ENCODE measurements around the gene CNOT1. TPM values are rescaled to one million over a fixed set of nuclear protein-coding genes. Genes with fewer than 3 reads are reported as not detected.
"Not testable (repeated sequence)": the region's sequence is repeated elsewhere in the genome, so short reads cannot be mapped to it uniquely, and the experiment has no call there.

CNOT1 gene
- total RNA-seq = 270 and 272 TPM in 2 replicates

DNA sequence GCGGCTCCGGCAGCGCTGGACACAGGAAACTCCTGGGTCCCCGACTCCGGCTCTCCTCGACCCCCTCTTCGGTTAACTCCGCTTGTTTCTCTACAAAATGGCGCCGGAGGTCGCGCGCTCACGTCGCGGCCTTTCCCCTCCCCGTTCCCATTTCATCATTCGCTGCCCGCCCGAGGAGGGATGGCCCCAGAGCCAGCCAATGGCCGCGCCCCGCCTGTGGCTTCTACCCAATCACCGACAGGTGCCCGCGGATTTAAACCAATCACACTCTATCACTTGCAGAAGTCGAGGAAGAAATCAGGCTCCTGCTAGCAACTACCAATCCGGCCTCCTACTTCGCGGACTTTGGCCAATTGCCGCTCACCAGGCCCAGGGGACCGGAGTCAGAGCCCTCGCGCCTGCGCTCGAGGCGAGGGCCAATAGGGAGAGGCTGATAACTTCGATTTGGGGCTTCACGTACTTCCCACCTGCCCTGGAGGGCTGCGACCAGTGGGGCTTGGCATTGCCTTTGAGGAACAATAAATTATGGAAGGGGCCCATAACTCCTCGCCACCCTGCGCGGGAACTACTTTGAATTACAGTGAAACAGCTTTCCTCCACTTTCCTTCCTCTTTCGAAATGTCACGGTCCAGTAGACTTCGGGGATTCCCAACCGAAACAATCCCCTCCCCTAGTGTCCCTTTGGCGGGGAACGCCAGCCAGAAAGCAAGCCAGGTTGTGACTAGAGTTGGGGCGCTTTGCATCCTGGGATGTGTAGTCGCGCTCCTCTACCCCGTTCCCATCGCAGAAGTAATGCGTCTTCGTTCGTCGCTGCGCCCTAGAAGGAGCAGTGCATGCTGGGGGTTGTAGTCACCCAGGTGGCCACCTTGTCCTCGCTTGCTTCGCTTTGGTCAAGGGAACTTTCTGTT is at the start of gene CNOT1:
Gene CNOT1 (minus strand): TSS at position 94 of the 908 bp plus-strand sequence. CDS start 30,489 bp downstream, outside the sequence.
- peaks cover 25% of the 10 kb centered on the region for H3K4me1 Mint-ChIP-seq (ENCODE audit: low read depth)
- peak; percentile 99 for DNase-seq (ENCODE audit: low spot score)
- H3K36me3 Mint-ChIP-seq (ENCODE audit: low read depth) = peaks cover 8% of the 10 kb centered on the region
- H3K27me3 Mint-ChIP-seq (ENCODE audit: insufficient read depth) = no peaks in the 10 kb centered on the region
- no peaks in the 10 kb centered on the region for H3K9me3 Mint-ChIP-seq
- H3K27ac Mint-ChIP-seq = peak within 1 kb of the TSS; percentile 100
- peak within 1 kb of the TSS; percentile 94 for H3K4me3 Mint-ChIP-seq
- intact Hi-C loops (cut with micrococcal nuclease) = loop anchor here (1.0 to 5.0 kb wide), 10 partner anchors 38 to 501 kb away; partner anchors contain the start of genes CFAP20, CSNK2A2, GINS3 and GOT2

- no peak overlapping the region for H3K27ac Mint-ChIP-seq
- no peaks in the 10 kb centered on the region for H3K27me3 Mint-ChIP-seq (ENCODE audit: insufficient read depth)
- no peak overlapping the region for H3K4me3 Mint-ChIP-seq
- H3K9me3 Mint-ChIP-seq = no peaks in the 10 kb centered on the region
- H3K36me3 Mint-ChIP-seq (ENCODE audit: low read depth) = peaks cover 8% of the 10 kb centered on the region
- DNase-seq (ENCODE audit: low spot score) = no peak
- intact Hi-C loops (cut with micrococcal nuclease) = loop anchor here (1.0 kb wide), 1 partner anchor 78 kb away; no protein-coding TSS in a partner anchor
- peaks cover 9% of the 10 kb centered on the region for H3K4me1 Mint-ChIP-seq (ENCODE audit: low read depth)
These were observed 49.1 kb upstream of the CNOT1 start for GRCh38 chr16:58678716-58679115.

GRCh38 chr16:58678269-58678668 is 48.6 kb upstream of the CNOT1 start:
- Mint-ChIP-seq H3K4me3 (no peak overlapping the region), H3K4me1 (ENCODE audit: low read depth) (peaks cover 5% of the 10 kb centered on the region), H3K27ac (no peak overlapping the region), H3K36me3 (ENCODE audit: low read depth) (peaks cover 8% of the 10 kb centered on the region), H3K27me3 (ENCODE audit: insufficient read depth) (no peaks in the 10 kb centered on the region), H3K9me3 (no peaks in the 10 kb centered on the region)
- intact Hi-C loops (cut with micrococcal nuclease) = loop anchor here (1.0 kb wide), 1 partner anchor 78 kb away; no protein-coding TSS in a partner anchor
- DNase-seq (ENCODE audit: low spot score) = no peak

- Mint-ChIP-seq H3K27me3 (ENCODE audit: insufficient read depth) (no peaks in the 10 kb centered on the region), H3K9me3 (no peaks in the 10 kb centered on the region), H3K36me3 (ENCODE audit: low read depth) (peaks cover 9% of the 10 kb centered on the region), H3K4me1 (ENCODE audit: low read depth) (no peaks in the 10 kb centered on the region), H3K27ac (no peak overlapping the region), H3K4me3 (no peak overlapping the region)
- no peak for DNase-seq (ENCODE audit: low spot score)
- intact Hi-C loops (cut with micrococcal nuclease) = no loop called here
These were observed 41.4 kb upstream of the CNOT1 start for GRCh38 chr16:58670946-58671583.

- Mint-ChIP-seq H3K27ac (no peak overlapping the region), H3K4me3 (no peak overlapping the region), H3K27me3 (ENCODE audit: insufficient read depth) (no peaks in the 10 kb centered on the region), H3K36me3 (ENCODE audit: low read depth) (peaks cover 6% of the 10 kb centered on the region), H3K4me1 (ENCODE audit: low read depth) (no peaks in the 10 kb centered on the region), H3K9me3 (no peaks in the 10 kb centered on the region)
- intact Hi-C loops (cut with micrococcal nuclease) = no loop called here
- no peak for DNase-seq (ENCODE audit: low spot score)
These were observed 40.6 kb upstream of the CNOT1 start for GRCh38 chr16:58670177-58670576.

- intact Hi-C loops (cut with micrococcal nuclease) = no loop called here
- H3K4me1 Mint-ChIP-seq (ENCODE audit: low read depth) = no peaks in the 10 kb centered on the region
- no peak overlapping the region for H3K27ac Mint-ChIP-seq
- H3K36me3 Mint-ChIP-seq (ENCODE audit: low read depth) = peaks cover 3% of the 10 kb centered on the region
- H3K4me3 Mint-ChIP-seq = no peak overlapping the region
- H3K9me3 Mint-ChIP-seq = no peaks in the 10 kb centered on the region
- no peaks in the 10 kb centered on the region for H3K27me3 Mint-ChIP-seq (ENCODE audit: insufficient read depth)
- no peak for DNase-seq (ENCODE audit: low spot score)
These were observed 35.6 kb upstream of the CNOT1 start for GRCh38 chr16:58665200-58665599.

DNA sequence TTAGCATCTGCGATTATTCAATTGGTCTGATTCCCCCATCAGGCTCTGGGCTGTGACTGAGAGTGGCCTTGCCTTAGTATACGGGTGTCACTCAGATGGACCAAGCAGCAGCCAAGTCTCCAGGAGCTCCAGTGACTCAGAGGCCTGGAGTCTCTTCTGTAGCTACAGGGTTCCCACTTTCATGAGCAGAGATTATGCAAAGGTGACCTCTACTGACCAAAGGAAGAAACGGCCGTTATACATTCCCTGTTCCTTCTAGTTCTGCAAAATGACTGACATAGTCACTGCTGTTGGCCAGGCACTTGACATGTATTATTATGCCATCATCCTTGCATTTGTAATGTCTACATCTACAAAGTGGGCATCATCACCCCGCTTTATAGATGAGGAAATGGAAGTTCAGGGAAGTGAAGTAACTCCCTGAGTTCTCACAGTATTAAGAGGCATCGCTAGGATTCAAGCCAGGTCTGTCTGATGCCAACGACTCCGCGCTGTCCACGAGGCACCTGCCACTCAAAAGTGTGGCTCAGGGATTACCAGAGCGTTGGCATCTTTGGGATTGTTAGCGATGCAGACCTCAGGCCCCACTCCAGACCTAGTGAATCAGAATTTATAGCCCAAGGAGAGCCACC is 31.7 kb upstream of the CNOT1 start:
- H3K36me3 Mint-ChIP-seq (ENCODE audit: low read depth) = no peaks in the 10 kb centered on the region
- no peak overlapping the region for H3K4me3 Mint-ChIP-seq
- H3K27me3 Mint-ChIP-seq (ENCODE audit: insufficient read depth) = peaks cover 3% of the 10 kb centered on the region
- H3K4me1 Mint-ChIP-seq (ENCODE audit: low read depth) = no peaks in the 10 kb centered on the region
- H3K9me3 Mint-ChIP-seq = no peaks in the 10 kb centered on the region
- intact Hi-C loops (cut with micrococcal nuclease) = loop anchor here (1.0 kb wide), 2 partner anchors 149 to 325 kb away; no protein-coding TSS in a partner anchor
- no peak overlapping the region for H3K27ac Mint-ChIP-seq
- DNase-seq (ENCODE audit: low spot score) = no peak

DNA sequence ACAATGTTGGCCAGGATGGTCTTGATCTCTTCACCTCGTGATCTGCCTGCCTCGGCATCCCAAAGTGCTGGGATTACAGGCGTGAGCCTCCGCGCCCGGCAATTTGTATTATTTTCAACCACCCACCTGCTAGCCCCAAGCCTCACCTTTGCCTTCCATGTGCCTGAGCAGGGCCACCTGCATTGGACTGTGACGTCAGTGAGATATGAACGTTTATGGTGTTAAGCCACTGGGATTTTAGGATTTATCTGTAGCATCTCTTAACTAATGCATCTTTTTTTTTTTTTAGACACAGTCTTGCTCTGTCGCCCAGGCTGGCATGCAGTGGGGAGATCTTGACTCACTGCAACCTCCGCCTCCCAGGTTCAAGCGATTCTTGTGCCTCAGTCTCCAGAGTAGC is 30.3 kb upstream of the CNOT1 start:
- H3K9me3 Mint-ChIP-seq; H3K27ac Mint-ChIP-seq; H3K4me3 Mint-ChIP-seq; DNase-seq (ENCODE audit: low spot score); H3K36me3 Mint-ChIP-seq (ENCODE audit: low read depth); H3K27me3 Mint-ChIP-seq (ENCODE audit: insufficient read depth); intact Hi-C loops (cut with micrococcal nuclease); H3K4me1 Mint-ChIP-seq (ENCODE audit: low read depth): not testable (repeated sequence)

DNA sequence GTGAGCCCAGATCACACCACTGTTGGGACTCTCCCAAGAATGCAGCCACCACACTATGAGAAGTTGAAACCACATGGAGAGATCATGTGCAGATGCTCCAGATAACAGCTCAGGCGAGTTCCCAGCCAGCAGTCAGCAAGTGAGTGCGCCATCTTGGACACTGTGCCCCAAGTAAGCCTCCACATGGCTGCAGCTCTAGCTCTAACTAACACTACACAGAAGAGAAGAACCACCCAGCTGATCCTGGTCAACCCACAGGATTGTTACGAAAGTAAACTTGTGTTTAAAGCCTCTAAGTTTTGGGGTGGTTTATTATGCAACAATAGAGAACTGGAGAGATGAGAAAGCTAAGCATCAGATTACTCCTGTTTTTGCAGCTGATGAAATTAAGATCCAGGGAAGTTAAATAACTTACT is 29.2 kb upstream of the CNOT1 start:
- no peak overlapping the region for H3K4me3 Mint-ChIP-seq
- H3K4me1 Mint-ChIP-seq (ENCODE audit: low read depth) = no peaks in the 10 kb centered on the region
- intact Hi-C loops (cut with micrococcal nuclease) = no loop called here
- no peak for DNase-seq (ENCODE audit: low spot score)
- H3K36me3 Mint-ChIP-seq (ENCODE audit: low read depth) = peaks cover 2% of the 10 kb centered on the region
- H3K9me3 Mint-ChIP-seq = no peaks in the 10 kb centered on the region
- H3K27ac Mint-ChIP-seq = no peak overlapping the region
- H3K27me3 Mint-ChIP-seq (ENCODE audit: insufficient read depth) = peaks cover 10% of the 10 kb centered on the region

DNA sequence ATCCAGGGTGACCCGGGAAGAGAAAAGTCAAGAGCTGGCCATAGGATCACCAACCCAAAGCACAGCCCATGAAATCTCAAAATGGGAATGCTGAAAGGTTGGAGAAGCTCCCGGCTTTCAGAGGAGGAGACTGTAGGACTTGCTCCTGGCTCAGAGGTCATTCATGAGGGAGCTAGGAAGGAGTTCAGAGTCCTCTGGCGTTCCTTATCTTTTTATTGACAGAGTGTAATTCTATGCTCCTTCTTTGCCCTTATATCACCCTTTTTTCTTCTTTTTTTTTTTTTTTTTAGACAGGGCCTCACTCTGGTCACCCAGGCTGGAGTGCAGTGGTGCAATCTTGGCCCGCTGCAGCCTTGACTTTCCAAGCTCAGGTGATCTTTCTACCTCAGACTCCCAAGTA is 27.3 kb upstream of the CNOT1 start:
- Mint-ChIP-seq H3K9me3 (no peaks in the 10 kb centered on the region), H3K4me3 (no peak overlapping the region), H3K27ac (no peak overlapping the region), H3K36me3 (ENCODE audit: low read depth) (peaks cover 2% of the 10 kb centered on the region), H3K27me3 (ENCODE audit: insufficient read depth) (peaks cover 10% of the 10 kb centered on the region), H3K4me1 (ENCODE audit: low read depth) (no peaks in the 10 kb centered on the region)
- no peak for DNase-seq (ENCODE audit: low spot score)
- intact Hi-C loops (cut with micrococcal nuclease) = no loop called here

DNA sequence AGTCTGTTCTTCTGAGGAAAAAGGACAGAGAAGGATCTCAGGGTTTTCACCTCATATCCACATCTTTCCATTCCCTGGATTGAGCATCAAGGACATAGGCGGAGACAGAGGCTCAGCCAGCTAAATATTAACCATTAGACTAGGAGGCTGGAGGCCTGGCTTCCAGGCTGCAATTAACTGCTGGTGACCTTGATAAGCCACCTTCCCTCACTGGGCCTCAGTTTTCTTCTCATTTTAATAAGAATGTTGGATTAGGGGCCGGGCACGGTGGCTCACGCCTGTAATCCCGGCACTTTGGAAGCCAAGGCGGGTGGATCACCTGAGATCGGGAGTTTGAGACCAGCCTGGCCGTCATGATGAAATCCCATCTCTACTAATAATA is 25.6 kb upstream of the CNOT1 start:
- DNase-seq (ENCODE audit: low spot score) = no peak
- Mint-ChIP-seq H3K36me3 (ENCODE audit: low read depth) (peaks cover 2% of the 10 kb centered on the region), H3K9me3 (no peaks in the 10 kb centered on the region), H3K4me1 (ENCODE audit: low read depth) (no peaks in the 10 kb centered on the region), H3K27me3 (ENCODE audit: insufficient read depth) (peaks cover 10% of the 10 kb centered on the region), H3K4me3 (no peak overlapping the region), H3K27ac (no peak overlapping the region)
- intact Hi-C loops (cut with micrococcal nuclease) = no loop called here

DNA sequence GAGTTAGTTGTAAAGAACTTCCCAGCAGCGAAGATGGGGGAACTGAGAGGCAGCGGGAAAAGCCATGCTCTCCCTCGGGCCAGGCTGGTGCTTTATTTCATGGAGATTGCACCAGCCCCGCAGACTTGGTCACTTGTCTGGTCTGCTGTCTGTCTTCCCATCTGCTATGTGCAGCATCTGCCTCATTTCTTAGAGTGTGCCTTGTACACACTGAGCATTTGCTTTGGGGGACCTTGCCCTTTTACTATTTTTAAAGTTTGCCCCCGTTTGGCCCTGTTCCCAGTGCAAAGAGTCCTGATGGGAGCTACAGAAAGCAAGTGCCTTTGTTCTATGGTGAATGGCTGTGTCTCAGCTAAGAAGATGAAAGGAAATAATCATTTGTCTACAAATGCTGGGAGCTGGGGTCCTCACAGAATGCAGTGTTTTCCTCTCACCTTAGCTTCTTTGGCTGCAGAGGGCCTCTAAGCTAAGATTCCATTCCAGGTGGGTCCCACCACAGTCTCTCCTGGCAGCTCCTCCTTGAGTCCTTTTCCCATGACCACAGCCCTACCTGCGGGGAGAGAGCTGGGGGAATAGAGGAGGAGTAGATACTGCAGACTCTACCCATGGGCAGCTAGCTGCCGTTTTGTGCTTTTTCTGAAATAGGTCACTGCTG is 25.1 kb upstream of the CNOT1 start:
- Mint-ChIP-seq H3K4me1 (ENCODE audit: low read depth) (no peaks in the 10 kb centered on the region), H3K9me3 (no peaks in the 10 kb centered on the region), H3K4me3 (no peak overlapping the region), H3K27ac (no peak overlapping the region), H3K27me3 (ENCODE audit: insufficient read depth) (peaks cover 10% of the 10 kb centered on the region), H3K36me3 (ENCODE audit: low read depth) (peaks cover 2% of the 10 kb centered on the region)
- intact Hi-C loops (cut with micrococcal nuclease) = no loop called here
- DNase-seq (ENCODE audit: low spot score) = no peak
